Measurements from ENCODE around the gene FBXL7. TPM values are rescaled to one million over a fixed set of nuclear protein-coding genes. Genes with fewer than 3 reads are reported as not detected.
"Not testable (repeated sequence)": the region's sequence is repeated elsewhere in the genome, so short reads cannot be mapped to it uniquely, and the experiment has no call there.

Gene FBXL7
- total and polyA plus RNA-seq, 4 experiments from 2014 or later, result not detected

DNA sequence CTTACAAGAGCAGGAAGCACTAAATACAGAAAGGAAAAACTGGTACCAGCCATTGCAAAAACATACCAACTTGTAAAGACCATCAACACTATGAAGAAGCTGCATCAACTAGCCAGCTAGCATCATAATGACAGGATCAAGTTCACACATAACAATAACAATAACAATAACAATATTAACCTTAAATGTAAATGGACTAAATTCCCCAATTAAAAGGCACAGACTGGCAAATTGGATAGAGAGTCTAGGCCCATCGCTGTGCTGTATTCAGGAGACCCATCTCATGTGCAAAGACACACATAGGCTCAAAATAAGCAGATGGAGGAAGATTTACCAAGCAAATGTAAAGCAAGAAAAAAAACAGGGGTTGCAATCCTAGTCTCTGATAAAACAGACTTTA lies 372.3 kb downstream of the FBXL7 start:
- CTCF ChIA-PET (ENCODE audit: partially characterized antibody); H3K4me1 ChIP-seq (ENCODE audit: insufficient read depth, low read length); intact Hi-C loops (cut with micrococcal nuclease); H3K4me1 Mint-ChIP-seq; H3K36me3 ChIP-seq (ENCODE audit: insufficient read depth, low read length); POLR2A ChIA-PET (ENCODE audit: partially characterized antibody); H3K9me3 ChIP-seq (ENCODE audit: control insufficient read depth in 1 of 2, low read length in 2 of 2); H3K27ac Mint-ChIP-seq; H3K27me3 Mint-ChIP-seq; H3K4me3 ChIP-seq (ENCODE audit: low read length in 2 of 2); H3K27me3 ChIP-seq (ENCODE audit: insufficient read depth, low read length); H3K4me3 Mint-ChIP-seq; DNase-seq; H3K27ac ChIP-seq (ENCODE audit: low read depth, low read length); H3K36me3 Mint-ChIP-seq: not testable (repeated sequence)
- H3K9me3 Mint-ChIP-seq, result peaks cover 6 to 39% (median 25%) of the 10 kb centered on the region in 8 donors

DNA sequence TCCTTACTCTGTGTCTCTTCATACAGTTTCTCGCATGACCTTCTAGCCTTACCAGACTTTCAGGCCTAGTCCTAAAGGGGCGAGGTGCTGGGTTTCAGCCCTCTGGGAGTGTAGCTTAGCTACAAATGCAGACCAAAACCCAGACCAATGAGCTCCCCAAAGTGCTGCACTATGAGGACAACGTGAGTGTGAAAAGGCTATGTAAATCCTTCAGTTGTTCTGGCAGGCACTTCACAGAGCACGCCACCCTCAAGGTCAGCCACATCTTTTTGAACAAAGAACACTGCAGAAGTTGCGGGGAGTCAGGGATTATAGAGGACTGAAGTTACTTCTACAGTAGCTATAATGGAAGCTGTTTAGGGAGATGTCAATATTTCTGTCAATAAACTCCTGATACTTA lies 377.9 kb downstream of the FBXL7 start:
- Mint-ChIP-seq H3K27me3 (no peaks in the 10 kb centered on the region), H3K9me3 (peaks cover 0 to 16% (median 6%) of the 10 kb centered on the region in 8 donors), H3K4me3 (no peak overlapping the region), H3K36me3 (no peaks in the 10 kb centered on the region), H3K27ac (no peak overlapping the region), H3K4me1 (no peaks in the 10 kb centered on the region)
- Histone ChIP-seq H3K4me3 (ENCODE audit: low read length in 2 of 2) (no peak overlapping the region), H3K9me3 (ENCODE audit: control insufficient read depth in 1 of 2, low read length in 2 of 2) (no peaks in the 10 kb centered on the region), H3K27me3 (ENCODE audit: insufficient read depth, low read length) (no peaks in the 10 kb centered on the region), H3K36me3 (ENCODE audit: insufficient read depth, low read length) (no peaks in the 10 kb centered on the region), H3K27ac (ENCODE audit: low read depth, low read length) (no peak overlapping the region), H3K4me1 (ENCODE audit: insufficient read depth, low read length) (no peaks in the 10 kb centered on the region)
- DNase-seq, result no peak
- CTCF ChIA-PET (ENCODE audit: partially characterized antibody), result no interaction called here
- intact Hi-C loops (cut with micrococcal nuclease), result no loop called here
- POLR2A ChIA-PET (ENCODE audit: partially characterized antibody), result no interaction called here

DNA sequence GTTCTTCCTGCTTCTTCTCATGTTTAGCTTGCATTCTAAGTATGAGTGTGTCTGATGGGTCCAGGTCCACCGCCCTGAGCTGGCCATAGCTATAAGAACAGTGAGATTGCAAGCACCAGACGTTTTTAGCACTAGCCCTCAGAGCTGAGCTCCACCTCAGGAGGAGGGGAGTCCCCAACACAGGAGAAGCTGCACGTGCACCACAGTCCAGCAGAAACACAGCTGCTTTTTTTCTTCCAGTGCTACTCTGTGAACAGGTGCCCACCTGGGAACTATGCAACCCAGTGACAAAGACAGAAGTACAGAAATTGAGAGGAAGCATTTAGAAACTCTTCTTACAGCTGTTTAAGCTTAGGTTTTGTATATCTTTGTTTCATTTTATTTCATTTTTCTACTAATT lies 380.2 kb downstream of the FBXL7 start:
- no peaks in the 10 kb centered on the region for H3K27me3 Mint-ChIP-seq
- DNase-seq, result no peak
- H3K4me1 ChIP-seq (ENCODE audit: insufficient read depth, low read length), result no peaks in the 10 kb centered on the region
- H3K27ac Mint-ChIP-seq, result no peak overlapping the region
- H3K27me3 ChIP-seq (ENCODE audit: insufficient read depth, low read length), result no peaks in the 10 kb centered on the region
- H3K27ac ChIP-seq (ENCODE audit: low read depth, low read length), result no peak overlapping the region
- H3K36me3 ChIP-seq (ENCODE audit: insufficient read depth, low read length), result no peaks in the 10 kb centered on the region
- ChIA-PET POLR2A (ENCODE audit: partially characterized antibody) (no interaction called here), CTCF (ENCODE audit: partially characterized antibody) (no interaction called here)
- no peaks in the 10 kb centered on the region for H3K9me3 ChIP-seq (ENCODE audit: control insufficient read depth in 1 of 2, low read length in 2 of 2)
- no peak overlapping the region for H3K4me3 Mint-ChIP-seq
- intact Hi-C loops (cut with micrococcal nuclease), result no loop called here
- H3K4me3 ChIP-seq (ENCODE audit: low read length in 2 of 2), result no peak overlapping the region
- H3K9me3 Mint-ChIP-seq, result peaks cover 0 to 5% (median 0%) of the 10 kb centered on the region in 8 donors
- H3K36me3 Mint-ChIP-seq, result no peaks in the 10 kb centered on the region
- H3K4me1 Mint-ChIP-seq, result no peaks in the 10 kb centered on the region

DNA sequence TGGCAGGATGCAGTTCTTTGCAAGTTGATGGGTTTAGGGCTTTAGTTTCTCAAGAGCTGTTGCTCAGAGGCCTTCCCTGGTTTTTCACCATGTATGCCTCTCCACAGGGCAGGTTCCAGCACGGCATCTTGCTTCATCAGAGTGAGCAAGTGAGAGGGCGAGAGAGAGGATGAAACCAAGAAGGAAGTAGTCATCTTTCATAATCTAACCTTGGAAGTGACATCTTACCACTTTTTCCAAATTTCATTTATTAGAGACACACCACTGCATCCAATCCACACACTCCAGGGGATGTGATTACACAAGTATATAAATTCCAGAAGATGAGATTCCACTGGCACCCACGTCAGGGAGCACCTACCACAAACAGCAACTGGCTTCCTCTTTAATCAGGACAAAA lies 385.2 kb downstream of the FBXL7 start:
- Histone ChIP-seq H3K27ac (ENCODE audit: low read depth, low read length) (no peak overlapping the region), H3K4me3 (ENCODE audit: low read length in 2 of 2) (no peak overlapping the region), H3K27me3 (ENCODE audit: insufficient read depth, low read length) (no peaks in the 10 kb centered on the region), H3K4me1 (ENCODE audit: insufficient read depth, low read length) (no peaks in the 10 kb centered on the region), H3K36me3 (ENCODE audit: insufficient read depth, low read length) (no peaks in the 10 kb centered on the region), H3K9me3 (ENCODE audit: control insufficient read depth in 1 of 2, low read length in 2 of 2) (no peaks in the 10 kb centered on the region)
- CTCF ChIA-PET (ENCODE audit: partially characterized antibody), result no interaction called here
- no peaks in the 10 kb centered on the region for H3K27me3 Mint-ChIP-seq
- H3K9me3 Mint-ChIP-seq, result peaks cover 0 to 10% (median 0%) of the 10 kb centered on the region in 8 donors
- POLR2A ChIA-PET (ENCODE audit: partially characterized antibody), result no interaction called here
- H3K4me1 Mint-ChIP-seq, result no peaks in the 10 kb centered on the region
- H3K36me3 Mint-ChIP-seq, result no peaks in the 10 kb centered on the region
- intact Hi-C loops (cut with micrococcal nuclease), result no loop called here
- no peak for DNase-seq
- H3K27ac Mint-ChIP-seq, result no peak overlapping the region
- H3K4me3 Mint-ChIP-seq, result no peak overlapping the region

DNA sequence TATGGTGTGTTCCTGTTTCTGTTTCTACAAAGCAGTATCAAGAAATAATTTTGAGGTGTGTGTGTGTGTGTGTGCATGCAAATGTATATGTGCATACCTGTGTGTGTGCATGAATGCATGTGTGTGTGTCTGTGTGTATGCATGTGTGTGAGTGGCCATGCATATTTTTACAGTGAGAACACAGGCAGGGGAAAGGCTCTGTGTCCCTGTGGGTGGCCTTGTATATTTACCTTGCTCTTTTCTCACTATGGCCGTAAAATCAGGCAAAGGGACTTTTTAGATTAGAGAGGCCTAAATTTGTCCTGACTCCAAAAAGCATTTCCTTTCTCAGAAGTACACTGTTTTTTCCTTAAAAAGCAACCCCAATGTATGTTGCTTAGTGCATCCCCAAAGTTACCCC lies 386.2 kb downstream of the FBXL7 start:
- no peak overlapping the region for H3K27ac Mint-ChIP-seq
- POLR2A ChIA-PET (ENCODE audit: partially characterized antibody), result no interaction called here
- no peaks in the 10 kb centered on the region for H3K36me3 Mint-ChIP-seq
- CTCF ChIA-PET (ENCODE audit: partially characterized antibody), result no interaction called here
- DNase-seq, result no peak
- no peak overlapping the region for H3K4me3 ChIP-seq (ENCODE audit: low read length in 2 of 2)
- intact Hi-C loops (cut with micrococcal nuclease), result no loop called here
- peaks cover 0 to 10% (median 0%) of the 10 kb centered on the region in 8 donors for H3K9me3 Mint-ChIP-seq
- no peaks in the 10 kb centered on the region for H3K36me3 ChIP-seq (ENCODE audit: insufficient read depth, low read length)
- no peaks in the 10 kb centered on the region for H3K27me3 ChIP-seq (ENCODE audit: insufficient read depth, low read length)
- no peak overlapping the region for H3K27ac ChIP-seq (ENCODE audit: low read depth, low read length)
- H3K27me3 Mint-ChIP-seq, result no peaks in the 10 kb centered on the region
- no peaks in the 10 kb centered on the region for H3K4me1 ChIP-seq (ENCODE audit: insufficient read depth, low read length)
- H3K4me3 Mint-ChIP-seq, result no peak overlapping the region
- H3K9me3 ChIP-seq (ENCODE audit: control insufficient read depth in 1 of 2, low read length in 2 of 2), result no peaks in the 10 kb centered on the region
- H3K4me1 Mint-ChIP-seq, result no peaks in the 10 kb centered on the region

DNA sequence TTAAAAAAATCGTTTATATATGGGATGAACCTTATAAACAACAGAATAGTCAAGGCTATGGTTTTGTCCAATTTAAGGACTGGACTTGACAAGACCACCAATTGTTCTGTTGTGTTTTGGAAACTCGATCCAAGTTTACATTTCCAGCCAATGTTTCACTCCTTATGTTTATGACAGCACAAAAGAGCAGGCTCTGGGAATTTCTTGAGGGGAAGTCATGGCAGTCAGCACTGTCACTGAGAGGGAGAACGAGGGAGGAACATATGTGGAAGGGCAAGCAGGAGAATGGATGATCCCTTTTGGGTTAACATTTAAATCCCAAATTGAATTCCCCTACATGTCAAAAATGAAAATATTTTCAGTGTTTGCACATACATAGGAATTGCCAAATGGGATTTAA lies 387.1 kb downstream of the FBXL7 start:
- intact Hi-C loops (cut with micrococcal nuclease), result no loop called here
- Mint-ChIP-seq H3K27me3 (no peaks in the 10 kb centered on the region), H3K9me3 (peaks cover 0 to 18% (median 0%) of the 10 kb centered on the region in 8 donors), H3K27ac (no peak overlapping the region), H3K4me3 (no peak overlapping the region), H3K36me3 (no peaks in the 10 kb centered on the region), H3K4me1 (no peaks in the 10 kb centered on the region)
- ChIA-PET CTCF (ENCODE audit: partially characterized antibody) (no interaction called here), POLR2A (ENCODE audit: partially characterized antibody) (no interaction called here)
- no peaks in the 10 kb centered on the region for H3K9me3 ChIP-seq (ENCODE audit: control insufficient read depth in 1 of 2, low read length in 2 of 2)
- no peak overlapping the region for H3K27ac ChIP-seq (ENCODE audit: low read depth, low read length)
- no peak overlapping the region for H3K4me3 ChIP-seq (ENCODE audit: low read length in 2 of 2)
- H3K4me1 ChIP-seq (ENCODE audit: insufficient read depth, low read length), result no peaks in the 10 kb centered on the region
- no peaks in the 10 kb centered on the region for H3K36me3 ChIP-seq (ENCODE audit: insufficient read depth, low read length)
- no peaks in the 10 kb centered on the region for H3K27me3 ChIP-seq (ENCODE audit: insufficient read depth, low read length)
- no peak for DNase-seq

DNA sequence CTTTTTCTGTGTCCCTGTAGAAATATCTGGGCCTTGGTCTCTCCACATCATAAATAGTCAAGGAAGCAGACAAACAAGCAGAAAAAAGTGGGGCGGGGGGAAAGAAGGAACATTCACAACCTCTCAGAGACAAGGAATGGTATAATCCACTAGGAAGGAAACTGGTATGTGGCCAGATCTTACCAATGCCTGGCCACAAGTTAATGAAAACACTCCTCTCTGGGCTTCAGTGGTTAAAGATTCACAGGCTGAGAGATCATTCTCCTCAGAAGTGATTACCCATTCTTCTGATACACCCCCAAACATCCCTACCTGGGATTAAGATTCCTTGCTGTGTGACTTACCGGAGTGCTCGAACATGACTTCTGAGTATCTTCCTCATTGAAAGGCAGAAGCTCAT lies 389.0 kb downstream of the FBXL7 start:
- Mint-ChIP-seq H3K27me3 (no peaks in the 10 kb centered on the region), H3K4me1 (no peaks in the 10 kb centered on the region), H3K4me3 (no peak overlapping the region), H3K27ac (no peak overlapping the region), H3K9me3 (peaks cover 0 to 21% (median 0%) of the 10 kb centered on the region in 8 donors), H3K36me3 (no peaks in the 10 kb centered on the region)
- POLR2A ChIA-PET (ENCODE audit: partially characterized antibody), result no interaction called here
- H3K36me3 ChIP-seq (ENCODE audit: insufficient read depth, low read length), result no peaks in the 10 kb centered on the region
- no peaks in the 10 kb centered on the region for H3K27me3 ChIP-seq (ENCODE audit: insufficient read depth, low read length)
- no peaks in the 10 kb centered on the region for H3K4me1 ChIP-seq (ENCODE audit: insufficient read depth, low read length)
- no peaks in the 10 kb centered on the region for H3K9me3 ChIP-seq (ENCODE audit: control insufficient read depth in 1 of 2, low read length in 2 of 2)
- no peak overlapping the region for H3K4me3 ChIP-seq (ENCODE audit: low read length in 2 of 2)
- CTCF ChIA-PET (ENCODE audit: partially characterized antibody), result no interaction called here
- DNase-seq, result no peak
- no peak overlapping the region for H3K27ac ChIP-seq (ENCODE audit: low read depth, low read length)
- intact Hi-C loops (cut with micrococcal nuclease), result no loop called here

DNA sequence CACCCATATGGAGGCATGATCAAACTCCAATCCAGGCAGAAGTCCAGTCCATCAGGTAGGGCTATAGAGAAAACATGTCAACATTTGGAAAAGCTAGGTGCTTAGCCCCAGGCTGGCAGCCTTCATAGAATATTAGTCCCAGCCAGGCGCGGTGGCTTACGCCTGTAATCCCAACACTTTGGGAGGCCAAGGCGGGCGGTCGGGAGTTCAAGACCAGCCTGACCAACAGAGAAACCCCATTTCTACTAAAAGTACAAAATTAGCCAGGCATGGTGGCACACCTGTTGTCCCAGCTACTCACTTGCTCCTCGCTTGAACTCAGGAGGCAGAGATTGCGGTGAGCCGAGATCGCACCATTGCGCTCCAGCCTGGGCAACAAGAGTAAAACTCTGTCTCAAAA lies 393.9 kb downstream of the FBXL7 start:
- Mint-ChIP-seq H3K36me3 (no peaks in the 10 kb centered on the region), H3K27ac (no peak overlapping the region), H3K4me3 (no peak overlapping the region), H3K27me3 (no peaks in the 10 kb centered on the region), H3K9me3 (peaks cover 0 to 20% (median 2%) of the 10 kb centered on the region in 8 donors), H3K4me1 (no peaks in the 10 kb centered on the region)
- CTCF ChIA-PET (ENCODE audit: partially characterized antibody), result no interaction called here
- intact Hi-C loops (cut with micrococcal nuclease), result no loop called here
- Histone ChIP-seq H3K4me3 (ENCODE audit: low read length in 2 of 2) (no peak overlapping the region), H3K27me3 (ENCODE audit: insufficient read depth, low read length) (no peaks in the 10 kb centered on the region), H3K4me1 (ENCODE audit: insufficient read depth, low read length) (no peaks in the 10 kb centered on the region), H3K36me3 (ENCODE audit: insufficient read depth, low read length) (no peaks in the 10 kb centered on the region), H3K27ac (ENCODE audit: low read depth, low read length) (no peak overlapping the region), H3K9me3 (ENCODE audit: control insufficient read depth in 1 of 2, low read length in 2 of 2) (no peaks in the 10 kb centered on the region)
- POLR2A ChIA-PET (ENCODE audit: partially characterized antibody), result no interaction called here
- DNase-seq, result no peak
